GM12891 (cell line): ENCODE data around the gene NDUFS2.
"Not testable (repeated sequence)": the region's sequence is repeated elsewhere in the genome, so short reads cannot be mapped to it uniquely, and the experiment has no call there.

Source experiments
- DNase-seq: peaks from one replicate; pipeline ENCODE4 v3.0.0; 2011; ENCODE audit warnings: low spot score; ENCODE audit not compliant: insufficient read length
- FAIRE-seq: peaks from 2 replicates; lab custom pipeline; 2011; peaks lifted over from hg19 to GRCh38; lab: Jason Lieb, UNC
- PAX5 ChIP-seq: IDR thresholded peaks from 2 replicates; pipeline ENCODE4 v1.6.1; 2011; ENCODE audit warnings: low read length, moderate library complexity, mild to moderate bottlenecking; ENCODE audit not compliant: insufficient read depth, severe bottlenecking
- POLR2A ChIP-seq: IDR thresholded peaks from 2 replicates; pipeline ENCODE4 v1.6.1; 2011; ENCODE audit warnings: low read depth, low read length, control low read depth
- POLR2AphosphoS5 ChIP-seq: IDR thresholded peaks from 2 replicates; pipeline ENCODE4 v1.6.1; 2011; ENCODE audit warnings: low read depth, low read length, control low read depth
- POU2F2 ChIP-seq: IDR thresholded peaks from 2 replicates; pipeline ENCODE4 v1.6.1; 2011; ENCODE audit warnings: low read depth, mild to moderate bottlenecking, control low read depth, low read length, moderate library complexity
- SPI1 ChIP-seq: IDR thresholded peaks from 2 replicates; pipeline ENCODE4 v1.6.1; 2011; ENCODE audit warnings: low read depth, low read length, control low read depth
- TAF1 ChIP-seq: IDR thresholded peaks from 2 replicates; pipeline ENCODE4 v1.6.1; 2011; ENCODE audit warnings: low read depth, low read length, control low read depth

The NDUFS2 gene

GRCh38 chr1:161251579-161251978 is 49.4 kb downstream of the NDUFS2 start:
- DNase-seq = no peak
- TF ChIP-seq SPI1 = no peak
- no peak for TF ChIP-seq POLR2A
- no peak for TF ChIP-seq PAX5
- TF ChIP-seq TAF1 = no peak
- no peak for FAIRE-seq

GRCh38 chr1:161255302-161255701 is 53.1 kb downstream of the NDUFS2 start:
- not testable (repeated sequence) for FAIRE-seq, DNase-seq

- not testable (repeated sequence) for FAIRE-seq, DNase-seq
Measured at GRCh38 chr1:161255955-161256520, 53.9 kb downstream of the NDUFS2 start.

GRCh38 chr1:161257109-161257508 is 54.9 kb downstream of the NDUFS2 start:
- not testable (repeated sequence) for FAIRE-seq, DNase-seq

GRCh38 chr1:161258439-161259344 is 56.5 kb downstream of the NDUFS2 start, which contains the start of gene PCP4L1:
PCP4L1 (plus strand) TSS chr1:161258745; CDS start chr1:161258975, 230 bp downstream.
- peak; percentile 81 for FAIRE-seq
- peak; percentile 73 for DNase-seq
- no peak for TF ChIP-seq POLR2AphosphoS5
- TF ChIP-seq PAX5 = no peak
- TF ChIP-seq TAF1 = no peak
- TF ChIP-seq POU2F2 = no peak
- TF ChIP-seq SPI1 = no peak
- TF ChIP-seq POLR2A = no peak

- FAIRE-seq = no peak
- no peak for DNase-seq
- TF ChIP-seq POLR2A (no peak), POLR2AphosphoS5 (no peak), PAX5 (no peak), POU2F2 (no peak), TAF1 (no peak), SPI1 (no peak)
Measured at GRCh38 chr1:161259345-161259702, 57.2 kb downstream of the NDUFS2 start.

- no peak for DNase-seq
- no peak for FAIRE-seq
- TF ChIP-seq POU2F2 = no peak
- no peak for TF ChIP-seq PAX5
- no peak for TF ChIP-seq SPI1
- no peak for TF ChIP-seq POLR2A
- TF ChIP-seq POLR2AphosphoS5 = no peak
- no peak for TF ChIP-seq TAF1
Measured at GRCh38 chr1:161259765-161260164, 57.6 kb downstream of the NDUFS2 start.

- TF ChIP-seq POLR2A = no peak
- TF ChIP-seq SPI1 = no peak
- TF ChIP-seq POLR2AphosphoS5 = no peak
- TF ChIP-seq PAX5 = no peak
- TF ChIP-seq TAF1 = no peak
- no peak for TF ChIP-seq POU2F2
- DNase-seq (no peak), FAIRE-seq (no peak)
Measured at GRCh38 chr1:161260376-161261260, 58.5 kb downstream of the NDUFS2 start.

GRCh38 chr1:161261261-161262235 is 59.4 kb downstream of the NDUFS2 start:
- peak; percentile 33 for DNase-seq
- FAIRE-seq = peak; percentile 82
- TF ChIP-seq PAX5 (peak; percentile 15), TAF1 (no peak)
